HG03565 (cell line): Measurements from ENCODE around the gene NKD1.
"Not testable (repeated sequence)": the region's sequence is repeated elsewhere in the genome, so short reads cannot be mapped to it uniquely, and the experiment has no call there.

ENCODE experiments used
- ATAC-seq: cut with Tn5 transposase; IDR thresholded peaks from one replicate; pipeline ENCODE4 v1.9.1; 2021; ENCODE audit warnings: mild to moderate bottlenecking, moderate library complexity; ENCODE audit not compliant: unreplicated experiment

Gene NKD1

GRCh38 chr16:50574745-50575136 lies 26.5 kb downstream of the NKD1 start:
- ATAC-seq: no peak

GRCh38 chr16:50575743-50576142 lies 27.5 kb downstream of the NKD1 start:
- ATAC-seq: no peak

- no peak for ATAC-seq
Observed at GRCh38 chr16:50576403-50577113, 28.4 kb downstream of the NKD1 start.

GRCh38 chr16:50578137-50578536 lies 29.9 kb downstream of the NKD1 start:
- ATAC-seq: no peak

GRCh38 chr16:50579373-50579772 lies 31.2 kb downstream of the NKD1 start:
- not testable (repeated sequence) for ATAC-seq

GRCh38 chr16:50580180-50580798 lies 32.1 kb downstream of the NKD1 start:
- ATAC-seq: no peak

- no peak for ATAC-seq
Observed at GRCh38 chr16:50581845-50582244, 33.6 kb downstream of the NKD1 start.

- no peak for ATAC-seq
Observed at GRCh38 chr16:50583211-50583610, 35.0 kb downstream of the NKD1 start.

- peak; percentile 53 for ATAC-seq
Observed at GRCh38 chr16:50584033-50584722, 36.0 kb downstream of the NKD1 start.

GRCh38 chr16:50585331-50585776 lies 37.2 kb downstream of the NKD1 start:
- no peak for ATAC-seq

GRCh38 chr16:50587543-50587942 lies 39.3 kb downstream of the NKD1 start:
- no peak for ATAC-seq

- ATAC-seq: no peak
Observed at GRCh38 chr16:50588276-50588675, 40.1 kb downstream of the NKD1 start.

- no peak for ATAC-seq
Observed at GRCh38 chr16:50591209-50591608, 43.0 kb downstream of the NKD1 start.

GRCh38 chr16:50591800-50592771 lies 43.9 kb downstream of the NKD1 start:
- no peak for ATAC-seq

GRCh38 chr16:50592996-50593395 lies 44.8 kb downstream of the NKD1 start:
- ATAC-seq: no peak

- ATAC-seq: no peak
Observed at GRCh38 chr16:50593410-50594150, 45.4 kb downstream of the NKD1 start.

GRCh38 chr16:50594308-50595260 lies 46.4 kb downstream of the NKD1 start:
- ATAC-seq: no peak

GRCh38 chr16:50595859-50596258 lies 47.7 kb downstream of the NKD1 start:
- ATAC-seq: no peak
